Brain microvascular endothelial cell (primary cell): ENCODE data around the gene CD47.

Experiments
- DNase-seq: peaks from one replicate; pipeline ENCODE4 v3.0.0-alpha.2; 2020
- H3K27ac ChIP-seq: fragments of 250-450 bp; sonication (Bioruptor Pico); 2 replicates; pipeline ENCODE4 v1.5.1; 2020; ENCODE audit warnings: mild to moderate bottlenecking, moderate library complexity
- H3K27me3 ChIP-seq: fragments of 250-450 bp; sonication (Bioruptor Pico); replicated peaks from 2 replicates; pipeline ENCODE4 v1.5.1; 2020; ENCODE audit warnings: mild to moderate bottlenecking
- H3K36me3 ChIP-seq: fragments of 250-450 bp; sonication (Bioruptor Pico); replicated peaks from 2 replicates; pipeline ENCODE4 v1.5.1; 2020; ENCODE audit warnings: mild to moderate bottlenecking
- H3K4me3 ChIP-seq: 2 replicates; pipeline ENCODE4 v1.5.1; 2011; ENCODE audit warnings: low read depth, mild to moderate bottlenecking, control low read depth, low read length, moderate library complexity
- CTCF ChIP-seq: IDR thresholded peaks from 2 replicates; pipeline ENCODE4 v1.5.1; 2011; ENCODE audit warnings: low read depth, mild to moderate bottlenecking, moderate library complexity, low read length, control low read depth, inconsistent platforms; ENCODE audit errors: missing control alignments
- in situ Hi-C: cut with HindIII; loops from 2 replicates; pipeline ENCODE4 v1.10.0; 2017; ENCODE audit warnings: low sequenced_read_pairs, low pct_ligation_motif_present

CD47 gene

GRCh38 chr3:108013141-108014055 is 77.4 kb downstream of the CD47 start:
- DNase-seq: no peak
- Histone ChIP-seq H3K36me3 (no peaks in the 10 kb centered on the region), H3K27ac (no peak overlapping the region), H3K27me3 (no peaks in the 10 kb centered on the region), H3K4me3 (no peak overlapping the region)
- no peak for TF ChIP-seq CTCF
- in situ Hi-C loops: no loop called here

GRCh38 chr3:108012304-108012703 is 78.5 kb downstream of the CD47 start:
- no peak for TF ChIP-seq CTCF
- Histone ChIP-seq H3K36me3 (no peaks in the 10 kb centered on the region), H3K27me3 (no peaks in the 10 kb centered on the region), H3K27ac (no peak overlapping the region), H3K4me3 (no peak overlapping the region)
- DNase-seq: no peak
- in situ Hi-C loops: no loop called here

GRCh38 chr3:108011616-108012015 is 79.2 kb downstream of the CD47 start:
- TF ChIP-seq CTCF: no peak
- DNase-seq: no peak
- Histone ChIP-seq H3K4me3 (no peak overlapping the region), H3K36me3 (no peaks in the 10 kb centered on the region), H3K27ac (no peak overlapping the region), H3K27me3 (no peaks in the 10 kb centered on the region)
- in situ Hi-C loops: no loop called here

- in situ Hi-C loops: no loop called here
- Histone ChIP-seq H3K27ac (no peak overlapping the region), H3K27me3 (no peaks in the 10 kb centered on the region), H3K4me3 (no peak overlapping the region), H3K36me3 (no peaks in the 10 kb centered on the region)
- peak; percentile 81 for DNase-seq
- no peak for TF ChIP-seq CTCF
Observed at GRCh38 chr3:108008931-108009639, 81.7 kb downstream of the CD47 start.

- Histone ChIP-seq H3K4me3 (no peak overlapping the region), H3K36me3 (no peaks in the 10 kb centered on the region), H3K27ac (no peak overlapping the region), H3K27me3 (no peaks in the 10 kb centered on the region)
- in situ Hi-C loops: no loop called here
- TF ChIP-seq CTCF: no peak
- DNase-seq: no peak
Observed at GRCh38 chr3:108008106-108008505, 82.7 kb downstream of the CD47 start.
